GM19043 (cell line): ENCODE measurements around the gene GPATCH2L.

Source experiments
- ATAC-seq: cut with Tn5 transposase; IDR thresholded peaks from one replicate; pipeline ENCODE4 v1.9.1; 2021; ENCODE audit warnings: low read depth; ENCODE audit not compliant: unreplicated experiment

Gene GPATCH2L

DNA sequence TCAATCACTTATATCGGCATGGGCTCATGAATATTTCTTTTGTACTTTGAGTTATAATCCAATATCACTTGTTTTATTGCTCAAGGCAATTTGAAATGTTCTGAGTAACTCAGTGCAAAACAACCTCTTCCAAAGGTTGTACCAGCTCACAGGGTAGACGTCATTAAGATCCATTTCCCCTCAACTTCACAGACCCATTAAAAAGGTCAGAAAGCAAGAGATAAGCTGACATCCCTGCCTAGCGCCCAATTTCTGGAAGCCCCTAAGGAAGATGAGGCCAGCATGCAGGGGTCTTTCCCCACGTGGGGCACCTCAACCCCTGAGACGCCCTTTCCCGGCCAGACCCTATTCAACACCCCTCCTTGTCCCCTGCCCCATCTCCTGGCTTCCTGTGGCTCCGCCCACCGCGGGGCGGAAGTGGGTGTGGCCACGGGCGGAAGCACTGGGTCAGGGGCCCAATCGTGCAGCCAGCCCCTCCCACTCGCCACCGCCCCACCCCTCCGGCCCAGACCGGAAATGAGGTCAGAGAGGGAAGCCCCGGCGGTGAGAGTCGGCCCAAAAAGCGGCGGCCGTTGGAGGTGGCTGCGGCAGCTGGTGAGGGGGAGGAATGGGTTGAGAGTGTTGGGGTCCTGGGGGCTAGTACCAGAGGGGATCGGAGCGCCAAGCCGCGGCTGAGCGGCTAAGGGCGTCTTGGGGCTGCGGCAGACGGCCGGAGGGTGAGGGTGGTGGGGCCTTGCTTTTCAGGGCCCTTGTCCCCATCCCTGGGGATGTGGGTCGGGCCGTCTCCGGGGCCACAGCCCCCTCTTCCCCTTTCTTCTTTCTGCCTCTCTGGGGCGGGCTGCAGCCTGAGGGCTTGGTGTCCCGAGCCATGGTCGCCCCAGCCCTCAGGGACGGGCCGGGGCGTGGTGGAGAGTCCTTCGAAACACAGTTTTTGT is at the start of gene GPATCH2L:
Gene GPATCH2L (plus strand): TSS at position 525 of the 935 bp plus-strand sequence. CDS start 2,442 bp downstream, outside the sequence.
- ATAC-seq, result peak; percentile 89

DNA sequence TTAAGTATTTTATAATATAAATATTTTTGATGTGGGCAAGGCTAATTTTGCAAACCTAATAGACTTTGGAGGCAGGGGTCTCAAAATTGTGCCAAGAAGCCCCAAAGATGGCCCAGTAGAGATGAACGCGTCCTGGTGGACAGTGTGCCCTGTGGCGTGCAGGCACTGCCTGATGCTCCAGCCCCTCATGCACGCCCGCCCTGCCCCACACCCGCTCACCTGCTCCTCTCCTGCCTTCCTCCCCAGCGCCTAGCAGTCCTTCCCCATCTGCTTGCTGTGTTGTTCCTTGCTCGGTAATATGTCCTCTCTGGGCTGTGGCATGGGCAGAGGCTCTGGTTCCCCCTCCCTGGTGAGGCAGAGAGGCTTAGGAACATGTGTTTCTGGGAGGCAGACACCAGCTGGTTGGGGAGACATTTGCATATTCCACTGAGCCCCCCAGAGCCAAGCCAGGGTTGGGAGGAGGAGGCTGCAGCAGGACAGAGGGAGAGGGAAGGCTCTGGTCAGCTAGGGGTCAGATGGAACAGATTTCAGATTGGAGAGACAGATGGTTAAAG is 46.8 kb upstream of the GPATCH2L start:
- no peak for ATAC-seq

DNA sequence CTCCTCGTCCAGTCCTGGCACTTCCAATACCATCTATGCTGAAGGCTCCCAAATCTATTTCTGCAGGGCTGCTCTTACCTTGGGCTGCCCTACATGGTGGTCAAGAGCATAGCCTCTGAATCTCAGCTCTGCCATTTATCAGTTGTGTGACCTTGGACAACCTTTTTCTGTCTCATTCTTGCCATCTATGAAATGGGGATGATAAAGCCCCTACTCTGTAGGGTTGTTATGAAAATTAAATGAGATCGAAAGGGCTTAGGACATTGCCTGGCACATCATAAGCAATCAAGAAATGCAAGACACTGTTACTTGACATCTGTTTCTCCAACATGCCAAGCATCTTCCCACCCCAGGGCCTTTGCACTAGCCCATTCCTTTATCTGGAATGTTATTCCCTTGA is 45.5 kb upstream of the GPATCH2L start:
- ATAC-seq, result no peak

DNA sequence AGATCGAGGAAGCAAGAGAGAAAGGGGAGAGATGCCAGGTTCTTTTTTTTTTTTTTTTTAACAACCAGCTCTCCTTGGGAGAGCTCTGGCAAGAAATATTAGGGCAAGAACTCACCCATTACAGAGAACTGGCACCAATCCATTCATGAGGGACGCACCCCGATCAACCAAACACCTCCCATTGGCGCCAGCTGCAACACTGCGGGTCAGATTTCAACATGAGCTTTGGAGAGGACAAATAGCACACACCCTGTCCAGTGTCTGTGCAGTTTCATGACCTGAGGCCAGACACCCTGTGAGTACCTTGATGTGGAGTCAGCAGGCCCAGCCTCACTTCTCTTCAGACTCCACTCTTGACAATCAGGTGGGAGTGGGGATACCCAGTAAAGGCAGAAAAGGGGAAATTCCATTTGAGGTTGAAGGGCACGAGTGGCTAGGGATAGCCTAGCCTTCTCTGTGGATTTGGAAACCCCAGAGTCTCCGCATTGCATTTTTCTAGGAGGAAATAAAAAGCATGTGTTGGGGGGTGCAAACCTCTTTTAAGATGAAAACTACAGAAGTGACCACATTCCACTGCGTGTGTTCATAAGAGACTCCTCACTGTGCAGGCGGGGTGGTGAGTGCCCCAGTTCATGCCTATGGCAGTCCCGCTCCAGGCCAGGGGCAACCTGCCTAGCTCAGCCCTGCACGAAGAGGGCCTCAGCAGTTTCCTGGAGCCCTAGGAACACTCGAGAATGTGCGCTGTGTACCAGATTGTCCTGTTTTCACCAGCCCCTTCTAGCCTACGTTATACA is 42.4 kb upstream of the GPATCH2L start:
- no peak for ATAC-seq

DNA sequence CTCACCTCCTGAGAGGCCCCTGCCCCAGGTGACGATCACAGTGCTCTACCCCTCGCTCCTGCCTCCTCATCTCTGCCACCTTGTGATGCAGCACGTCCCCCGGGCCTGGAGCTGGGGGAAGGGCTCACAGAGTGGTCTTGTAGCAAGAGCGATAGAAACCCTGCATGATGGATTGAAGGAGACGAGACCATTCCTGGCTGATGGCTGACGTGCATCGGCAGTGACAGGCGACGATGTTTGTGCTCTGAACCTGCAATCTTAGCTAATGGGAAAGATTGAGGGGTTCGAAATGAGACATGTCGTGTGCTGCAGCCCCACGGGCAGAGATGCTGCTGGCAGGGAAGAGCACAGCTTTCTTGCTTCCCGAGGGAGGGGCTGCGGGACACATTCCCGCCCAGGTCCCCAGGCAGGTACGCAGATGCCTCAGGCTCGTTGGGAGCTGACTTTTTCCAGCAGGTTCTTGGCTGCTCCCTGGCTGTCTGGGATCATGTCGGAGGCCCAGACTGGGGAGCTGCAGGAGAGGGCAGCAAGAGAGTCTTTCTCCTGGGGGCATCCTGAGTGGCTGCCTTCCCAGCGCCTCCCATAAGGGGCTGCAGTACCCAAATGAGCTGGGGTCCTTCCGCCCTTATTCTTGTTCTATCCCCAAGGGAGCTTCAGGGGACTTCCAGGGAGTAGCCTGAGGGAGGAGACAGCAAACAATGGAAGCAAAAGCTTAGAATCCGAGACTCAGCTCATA is 38.7 kb upstream of the GPATCH2L start:
- no peak for ATAC-seq

DNA sequence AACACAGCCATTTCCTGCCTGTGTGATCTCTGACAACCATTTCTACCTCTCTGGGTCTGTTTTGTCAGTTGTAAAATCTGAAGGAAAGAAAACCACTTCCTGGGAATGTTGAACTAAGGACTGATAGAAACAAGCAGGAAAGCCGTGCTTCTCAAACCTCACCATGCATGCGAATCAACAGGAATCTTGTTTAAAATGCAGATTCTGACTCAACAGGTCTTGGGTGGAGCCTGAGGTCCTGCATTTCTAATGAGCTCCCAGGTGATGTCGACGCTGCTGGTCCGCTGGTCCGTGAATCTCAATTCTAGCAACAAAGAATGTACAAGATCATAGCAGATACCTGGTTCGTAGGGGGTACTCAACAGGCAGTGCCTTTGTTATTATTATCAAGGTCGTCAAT is 38.0 kb upstream of the GPATCH2L start:
- no peak for ATAC-seq

DNA sequence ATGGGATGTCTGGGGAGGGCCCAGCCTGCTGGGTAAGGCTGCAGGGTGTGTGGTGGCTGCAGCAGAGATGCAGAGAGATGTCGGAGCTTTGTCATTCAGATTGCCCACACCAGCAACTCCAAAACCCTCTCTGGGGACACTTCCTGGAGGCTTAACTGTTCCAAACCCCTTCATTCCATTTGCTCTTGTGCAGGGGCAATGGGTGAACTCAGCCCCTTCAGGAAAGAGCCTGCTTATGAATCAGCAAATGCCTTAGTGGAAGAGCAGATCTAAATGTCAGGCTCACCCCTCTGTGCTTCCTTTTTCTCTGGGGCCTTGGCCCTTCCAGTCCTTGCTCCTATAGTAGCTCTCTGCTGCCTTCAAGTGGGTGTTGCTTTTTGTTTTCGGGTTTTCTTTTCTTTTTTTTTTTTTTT is 36.7 kb upstream of the GPATCH2L start:
- no peak for ATAC-seq

DNA sequence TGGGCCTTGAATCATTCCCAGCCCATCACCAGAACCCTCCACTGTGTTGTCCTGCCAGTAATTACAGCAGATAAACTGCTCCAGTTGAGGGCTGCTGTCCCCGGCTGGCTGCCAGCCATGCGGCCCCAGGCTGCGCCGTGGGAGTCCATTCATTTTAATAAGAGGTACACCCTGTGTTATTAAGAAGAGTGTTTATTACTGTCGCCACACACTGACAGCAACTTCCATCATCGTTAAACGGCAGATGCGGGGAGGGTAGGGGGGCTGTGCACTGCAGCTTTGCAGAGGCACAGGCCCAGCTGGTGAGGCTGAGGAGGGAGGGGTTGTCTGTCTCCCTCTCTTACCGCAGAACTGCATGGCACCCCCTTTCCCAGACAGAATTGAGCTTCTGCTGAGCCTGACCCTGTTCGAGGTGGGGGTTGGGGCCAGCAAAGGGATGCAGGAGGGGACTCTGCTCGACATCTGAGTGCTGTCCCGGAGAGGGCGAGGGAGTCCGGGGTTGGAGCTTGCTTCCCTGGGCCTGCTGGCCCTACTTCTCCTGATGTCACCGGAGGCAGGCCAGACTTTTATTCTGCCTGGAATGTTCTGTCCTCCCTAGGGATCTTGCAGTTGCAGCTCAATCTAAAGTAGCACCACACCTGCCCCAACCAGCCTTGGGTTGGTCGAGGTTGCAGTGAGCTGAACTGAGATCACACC is 33.8 kb upstream of the GPATCH2L start:
- ATAC-seq, result no peak

DNA sequence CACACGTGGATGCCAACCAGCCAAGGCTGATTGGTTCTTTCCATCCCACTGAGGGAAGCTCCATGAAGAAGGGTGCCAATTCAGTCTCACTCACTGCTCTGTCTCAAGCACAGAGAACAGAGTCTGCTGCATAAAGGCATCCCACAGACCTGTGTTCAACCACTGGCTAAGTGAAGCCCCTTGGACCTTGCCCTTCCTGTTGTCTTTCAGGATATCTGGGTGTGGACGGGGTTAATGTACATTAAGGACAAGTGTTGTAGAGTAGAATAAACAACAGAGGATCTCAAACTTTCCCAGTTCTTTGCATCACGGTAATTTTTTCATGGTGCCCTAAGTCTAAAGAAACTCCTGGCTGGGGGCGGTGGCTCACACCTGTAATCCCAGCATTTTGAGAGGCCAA is 33.1 kb upstream of the GPATCH2L start:
- no peak for ATAC-seq

DNA sequence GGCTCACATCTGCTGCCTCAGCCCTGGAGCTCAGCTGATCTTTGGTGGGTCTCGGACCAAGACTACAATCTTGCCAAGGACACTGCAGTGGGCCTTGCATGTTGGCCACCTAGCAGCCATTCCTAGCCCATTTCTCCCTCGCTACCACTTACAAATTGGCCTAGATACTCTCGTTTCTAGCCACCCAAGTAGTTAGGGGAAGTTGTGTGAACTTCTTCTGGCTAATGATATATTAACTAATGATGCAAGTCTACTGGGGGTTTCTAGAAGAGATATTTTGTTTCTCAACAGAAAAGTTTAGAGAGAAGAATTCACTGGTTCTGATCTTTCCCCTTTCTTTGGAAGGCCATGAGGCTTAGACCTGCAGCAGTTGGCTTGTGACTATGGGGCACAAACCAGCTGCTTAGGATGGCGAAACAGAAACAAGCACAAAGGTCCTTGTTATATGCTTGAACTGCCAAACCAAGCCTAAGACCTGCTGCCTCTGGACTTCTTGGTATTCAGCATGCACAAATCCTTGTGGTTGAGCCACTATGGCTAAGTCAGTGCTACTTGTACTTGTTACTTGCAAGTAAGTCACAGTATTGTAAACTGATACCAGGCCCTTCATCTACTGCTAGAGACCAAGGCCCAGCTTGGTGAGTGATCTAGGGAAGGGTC is 30.5 kb upstream of the GPATCH2L start:
- ATAC-seq, result no peak

DNA sequence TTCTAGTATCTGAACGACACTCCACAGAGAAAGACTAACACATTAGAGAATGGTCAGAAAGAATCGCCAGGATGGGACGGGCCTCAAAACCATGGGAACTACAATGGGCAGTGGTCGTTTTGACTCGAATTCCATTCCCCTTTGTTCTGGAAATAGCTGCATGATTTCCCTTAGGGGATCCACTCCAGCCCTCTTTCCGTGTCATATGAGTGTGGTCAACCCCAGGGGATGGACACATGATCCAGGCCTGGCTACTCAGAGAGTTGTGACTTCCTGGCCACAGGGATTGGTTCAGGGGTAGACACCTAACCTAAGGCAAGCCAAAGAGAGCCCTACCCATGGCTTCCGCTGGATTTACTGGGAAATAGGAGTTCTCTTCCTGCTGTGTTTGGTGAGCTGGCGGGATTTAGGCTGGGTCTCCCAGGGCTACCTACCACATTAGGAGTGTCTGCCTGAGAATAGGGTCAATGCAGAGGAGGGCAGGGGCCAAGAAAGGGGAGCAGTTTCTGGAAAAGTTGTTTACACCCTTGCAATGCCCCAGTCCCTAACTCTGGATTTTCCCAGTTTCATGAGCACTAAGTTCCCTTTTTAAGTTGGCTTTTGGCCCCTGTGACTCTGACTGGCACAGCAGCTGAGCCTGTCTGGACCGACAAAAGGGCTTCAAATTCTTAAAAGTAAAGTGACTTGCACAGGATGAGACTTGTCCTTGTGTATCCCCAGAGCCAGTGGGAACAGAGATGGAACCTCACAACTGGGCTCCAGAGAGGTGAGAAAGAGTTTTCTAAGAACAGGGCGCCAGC is 28.1 kb upstream of the GPATCH2L start:
- no peak for ATAC-seq

DNA sequence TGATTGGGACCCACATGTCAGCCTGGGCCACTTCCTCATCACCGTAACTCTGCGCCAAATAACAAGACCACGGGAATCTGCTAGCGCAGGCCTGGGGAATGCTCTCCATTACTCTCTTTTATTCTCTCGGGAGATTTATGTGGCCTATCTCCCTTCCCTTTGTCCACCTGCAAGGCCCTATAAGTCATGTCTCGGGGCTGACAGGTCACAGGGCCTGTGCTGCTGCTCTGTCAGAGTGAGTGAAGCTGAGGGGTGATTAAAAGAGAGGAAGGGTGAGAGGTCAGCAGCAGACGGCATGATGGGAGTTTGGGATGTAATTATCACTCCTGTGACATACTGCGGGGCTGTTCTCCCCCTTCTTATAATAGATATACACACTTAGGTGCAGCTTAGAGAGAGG is 26.2 kb upstream of the GPATCH2L start:
- no peak for ATAC-seq

DNA sequence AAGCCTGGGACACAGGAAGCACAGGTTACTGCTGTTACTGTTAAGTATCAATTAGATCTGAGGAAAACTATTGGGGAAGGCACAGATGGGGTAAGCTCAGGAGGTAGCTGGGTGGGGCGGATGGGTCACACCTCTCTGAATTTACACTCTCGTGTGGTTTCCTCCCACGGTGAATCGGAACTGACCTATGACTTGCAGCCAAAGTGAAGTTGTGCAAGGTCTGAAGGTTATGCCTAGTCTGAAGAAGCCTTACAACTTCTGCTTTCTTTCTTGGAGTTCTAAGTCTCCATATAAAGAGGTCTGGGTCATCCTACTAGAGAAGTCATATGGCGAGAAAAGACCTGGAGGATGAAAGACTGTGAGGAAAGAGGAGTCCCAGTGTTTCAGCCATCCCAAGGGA is 25.6 kb upstream of the GPATCH2L start:
- no peak for ATAC-seq

DNA sequence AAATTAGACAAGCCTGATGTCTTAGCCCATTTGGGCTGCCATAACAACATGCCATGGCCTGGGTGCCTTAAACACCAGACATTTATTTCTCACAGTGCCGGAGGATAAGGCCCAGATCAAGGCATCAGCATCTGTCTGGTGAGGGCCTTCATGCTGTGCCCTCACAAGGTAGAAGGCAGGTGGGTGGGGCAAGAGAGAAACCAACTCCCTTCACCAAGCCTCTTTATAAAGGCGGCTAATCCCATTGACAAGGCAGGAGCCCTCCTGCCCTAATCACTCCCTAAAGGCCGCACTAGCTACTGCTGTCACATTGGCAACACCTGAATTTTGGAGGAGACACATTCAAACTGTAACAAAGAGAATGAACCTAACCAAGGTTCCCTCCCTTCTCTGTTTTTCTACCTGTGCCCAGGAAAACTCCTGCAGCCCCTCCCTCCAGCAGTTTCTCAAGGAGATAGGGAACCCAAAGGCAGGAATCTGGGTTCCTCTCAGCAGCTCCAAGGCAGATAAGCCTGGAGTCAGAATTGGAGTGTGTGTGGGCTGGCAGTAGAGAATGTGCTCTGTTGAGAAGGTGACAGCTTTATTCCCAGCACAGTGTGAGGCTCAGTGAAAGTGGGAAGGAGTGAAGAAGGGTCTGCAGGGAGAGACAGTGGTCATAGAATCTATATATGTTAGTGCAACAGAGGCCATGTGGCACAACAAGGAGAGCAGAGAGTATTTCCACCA is 21.7 kb upstream of the GPATCH2L start:
- no peak for ATAC-seq

DNA sequence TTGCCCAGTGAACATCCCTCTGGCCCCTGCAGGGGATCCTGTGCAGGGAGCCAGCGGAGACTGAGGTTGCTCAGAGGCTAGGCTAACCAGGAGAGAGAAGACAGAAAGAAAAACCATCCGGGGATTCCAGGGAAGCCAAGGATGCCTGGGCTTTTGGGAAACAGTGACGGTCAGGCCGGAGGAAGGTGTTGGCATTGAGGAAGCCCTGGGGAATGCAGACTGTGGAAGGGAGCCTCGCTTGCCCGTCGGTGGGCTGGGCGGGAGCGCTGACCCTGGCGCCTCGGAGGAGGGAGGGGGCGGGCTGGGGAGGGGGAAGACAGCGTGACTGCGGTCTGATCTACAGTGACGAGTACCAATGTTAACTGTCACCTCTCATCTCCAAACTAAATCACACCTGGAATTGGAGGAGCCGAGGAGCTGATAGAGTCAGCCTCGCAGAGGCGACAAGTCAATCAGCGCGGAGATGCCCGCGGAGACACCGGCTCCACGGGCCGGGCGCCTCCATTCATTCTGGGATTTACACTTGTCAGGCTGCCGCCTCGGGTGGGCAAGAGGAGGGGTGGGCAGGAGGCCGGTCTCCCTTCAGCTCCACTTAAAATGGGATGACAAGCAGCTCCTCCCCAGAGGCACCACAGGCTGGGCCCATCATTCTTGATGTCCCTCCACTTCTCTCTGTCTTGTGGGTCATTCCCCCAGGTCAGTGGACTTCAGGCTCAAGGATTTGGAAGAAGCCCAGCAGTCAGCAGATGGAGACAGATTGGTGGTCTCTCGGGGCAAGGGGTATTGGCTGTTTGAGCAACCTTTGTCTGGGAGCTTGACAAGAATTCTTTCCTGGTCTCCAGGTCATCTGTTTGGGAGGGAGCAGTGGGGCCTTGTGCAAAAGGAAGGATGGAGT is 20.4 kb upstream of the GPATCH2L start:
- no peak for ATAC-seq

DNA sequence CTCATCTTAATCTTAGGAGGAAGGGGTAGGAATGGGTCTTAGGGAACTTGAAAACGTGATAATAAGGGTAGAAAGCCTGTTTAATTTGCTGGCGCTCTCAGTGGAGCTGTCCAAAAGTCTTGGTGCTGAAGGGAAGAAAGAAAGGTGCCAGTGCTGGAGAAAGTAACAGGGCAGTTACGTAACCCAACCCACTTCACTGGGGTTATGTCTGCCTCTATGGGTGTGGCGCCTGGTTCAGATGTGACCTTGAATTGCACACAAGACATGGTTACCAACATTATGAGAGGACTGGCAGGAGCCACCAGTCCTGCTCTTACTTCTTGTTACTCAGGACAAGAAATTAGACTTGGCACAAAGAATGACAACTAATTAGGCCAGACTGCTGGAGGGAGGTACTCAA is 18.6 kb upstream of the GPATCH2L start:
- ATAC-seq, result no peak

DNA sequence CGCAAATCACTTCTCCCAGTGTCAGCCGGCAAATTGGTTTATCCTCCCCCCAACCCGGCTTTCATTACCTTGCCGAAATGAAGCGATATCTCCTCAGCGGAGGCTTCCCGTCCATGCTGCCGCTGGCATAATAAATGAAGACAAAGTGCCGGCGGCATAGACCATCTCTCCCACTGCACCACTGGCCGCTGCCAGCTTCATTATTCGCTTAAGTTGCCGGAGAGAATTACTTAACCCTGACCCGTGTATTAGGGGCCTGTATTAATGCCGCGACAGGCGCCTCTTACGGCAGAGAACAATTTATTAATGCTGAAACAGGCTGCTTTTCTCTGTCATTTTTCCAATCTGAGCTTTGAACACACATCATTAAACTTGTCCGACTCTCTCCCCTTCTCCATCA is 17.5 kb upstream of the GPATCH2L start:
- ATAC-seq, result no peak
